22Rv1 (cell line): ENCODE data around the gene PLA2G2D.

Experiments
- ZFX ChIP-seq: fragments of 450-650 bp; IDR thresholded peaks from 2 replicates; pipeline ENCODE4 v1.6.1; 2017; ENCODE audit warnings: antibody characterized with exemption, borderline replicate concordance
- TF ChIP-seq, protein P1 (sequence below): fragments of 450-650 bp; IDR thresholded peaks from 2 replicates; pipeline ENCODE4 v1.5.1; 2017; ENCODE audit warnings: mild to moderate bottlenecking

- TF ChIP-seq, protein P1, sequence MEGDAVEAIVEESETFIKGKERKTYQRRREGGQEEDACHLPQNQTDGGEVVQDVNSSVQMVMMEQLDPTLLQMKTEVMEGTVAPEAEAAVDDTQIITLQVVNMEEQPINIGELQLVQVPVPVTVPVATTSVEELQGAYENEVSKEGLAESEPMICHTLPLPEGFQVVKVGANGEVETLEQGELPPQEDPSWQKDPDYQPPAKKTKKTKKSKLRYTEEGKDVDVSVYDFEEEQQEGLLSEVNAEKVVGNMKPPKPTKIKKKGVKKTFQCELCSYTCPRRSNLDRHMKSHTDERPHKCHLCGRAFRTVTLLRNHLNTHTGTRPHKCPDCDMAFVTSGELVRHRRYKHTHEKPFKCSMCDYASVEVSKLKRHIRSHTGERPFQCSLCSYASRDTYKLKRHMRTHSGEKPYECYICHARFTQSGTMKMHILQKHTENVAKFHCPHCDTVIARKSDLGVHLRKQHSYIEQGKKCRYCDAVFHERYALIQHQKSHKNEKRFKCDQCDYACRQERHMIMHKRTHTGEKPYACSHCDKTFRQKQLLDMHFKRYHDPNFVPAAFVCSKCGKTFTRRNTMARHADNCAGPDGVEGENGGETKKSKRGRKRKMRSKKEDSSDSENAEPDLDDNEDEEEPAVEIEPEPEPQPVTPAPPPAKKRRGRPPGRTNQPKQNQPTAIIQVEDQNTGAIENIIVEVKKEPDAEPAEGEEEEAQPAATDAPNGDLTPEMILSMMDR: no peak
- TF ChIP-seq ZFX: no peak
These were observed 15.7 kb upstream of the PLA2G2D start for GRCh38 chr1:20134995-20135394.
